GM12891 (cell line): ENCODE results near the gene TANC1.

Experiments
- PAX5 ChIP-seq: IDR thresholded peaks from 2 replicates; pipeline ENCODE4 v1.6.1; 2011; ENCODE audit warnings: low read length, moderate library complexity, mild to moderate bottlenecking; ENCODE audit not compliant: insufficient read depth, severe bottlenecking
- POLR2A ChIP-seq: IDR thresholded peaks from 2 replicates; pipeline ENCODE4 v1.6.1; 2011; ENCODE audit warnings: low read depth, low read length, control low read depth
- POLR2AphosphoS5 ChIP-seq: IDR thresholded peaks from 2 replicates; pipeline ENCODE4 v1.6.1; 2011; ENCODE audit warnings: low read depth, low read length, control low read depth
- POU2F2 ChIP-seq: IDR thresholded peaks from 2 replicates; pipeline ENCODE4 v1.6.1; 2011; ENCODE audit warnings: low read depth, mild to moderate bottlenecking, control low read depth, low read length, moderate library complexity
- SPI1 ChIP-seq: IDR thresholded peaks from 2 replicates; pipeline ENCODE4 v1.6.1; 2011; ENCODE audit warnings: low read depth, low read length, control low read depth
- TAF1 ChIP-seq: IDR thresholded peaks from 2 replicates; pipeline ENCODE4 v1.6.1; 2011; ENCODE audit warnings: low read depth, low read length, control low read depth

DNA sequence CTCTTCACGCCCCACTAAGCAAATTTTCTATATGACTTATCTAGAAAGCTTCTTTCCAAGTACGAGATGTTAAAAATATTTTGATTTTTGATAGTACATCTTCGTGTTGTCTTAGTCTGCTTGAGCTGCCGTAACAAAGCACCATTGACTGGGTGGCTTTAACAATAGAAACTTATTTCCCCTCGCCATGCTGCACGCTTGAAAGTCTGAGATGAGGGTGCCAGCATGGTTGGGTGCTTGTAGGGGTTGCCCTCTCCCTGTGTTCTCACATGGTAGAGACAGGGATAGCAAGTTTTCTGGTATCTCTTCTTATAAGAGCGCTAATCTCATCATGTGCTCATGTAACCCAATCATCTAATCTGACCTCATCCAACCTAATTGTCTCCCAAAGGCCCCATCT lies 106.2 kb downstream of the TANC1 start:
- TF ChIP-seq POLR2A (no peak), POLR2AphosphoS5 (no peak), PAX5 (no peak), TAF1 (no peak), SPI1 (no peak), POU2F2 (no peak)
